DND-41 (cell line): Measurements from ENCODE around the gene ITPR3.

Experiments used
- ATAC-seq: fragments of 200-7000 bp; cut with Tn5 transposase; 3 replicates; pipeline ENCODE4 v1.9.1; 2021; ENCODE audit warnings: low read depth; ENCODE audit not compliant: insufficient read depth
- DNase-seq: peaks from one replicate; pipeline ENCODE4 v3.0.0-alpha.2; 2020
- H2AFZ ChIP-seq: 2 replicates; pipeline ENCODE4 v1.6.0; 2012; ENCODE audit warnings: low read depth, low read length
- H3K27ac ChIP-seq: 2 replicates; pipeline ENCODE4 v1.5.1; 2012; ENCODE audit warnings: low read length, inconsistent platforms
- H3K27me3 ChIP-seq: fragments of 200-600 bp; sonication (generic); 2 replicates; pipeline ENCODE4 v1.6.0; 2012; ENCODE audit warnings: low read length, mild to moderate bottlenecking, inconsistent platforms; ENCODE audit not compliant: insufficient read depth, poor library complexity
- H3K36me3 ChIP-seq: 2 replicates; pipeline ENCODE4 v1.5.1; 2012; ENCODE audit warnings: low read length, inconsistent platforms; ENCODE audit not compliant: insufficient read depth
- H3K4me1 ChIP-seq: 2 replicates; pipeline ENCODE4 v1.5.1; 2012; ENCODE audit warnings: mild to moderate bottlenecking, low read length; ENCODE audit not compliant: insufficient read depth
- H3K4me2 ChIP-seq: 2 replicates; pipeline ENCODE4 v1.6.0; 2012; ENCODE audit warnings: mild to moderate bottlenecking, moderate library complexity, low read length, inconsistent platforms; ENCODE audit not compliant: insufficient read depth
- H3K4me3 ChIP-seq, 2 experiments: fragments of 200-600 bp in 1 of 2; shearing (Covaris generic) in 1 of 2; 2 replicates each; pipeline ENCODE4 v1.5.1; 2012 to 2016; ENCODE audit warnings: inconsistent platforms in 2 of 2, low read length in 2 of 2, mild to moderate bottlenecking in 2 of 2, low read depth in 1 of 2, moderate library complexity in 1 of 2
- H3K79me2 ChIP-seq: 2 replicates; pipeline ENCODE4 v1.6.0; 2012; ENCODE audit warnings: low read length, inconsistent platforms; ENCODE audit not compliant: insufficient read depth
- H3K9ac ChIP-seq: 2 replicates; pipeline ENCODE4 v1.6.0; 2012; ENCODE audit warnings: low read depth, mild to moderate bottlenecking, inconsistent platforms, low read length, moderate library complexity
- H3K9me3 ChIP-seq: 2 replicates; pipeline ENCODE4 v1.5.1; 2012; ENCODE audit warnings: low read length, moderate library complexity, mild to moderate bottlenecking, inconsistent platforms; ENCODE audit not compliant: insufficient read depth, severe bottlenecking
- H4K20me1 ChIP-seq: 2 replicates; pipeline ENCODE4 v1.6.0; 2012; ENCODE audit warnings: low read length; ENCODE audit not compliant: insufficient read depth
- EZH2 ChIP-seq: IDR thresholded peaks from 3 replicates; pipeline ENCODE4 v1.6.1; 2012; ENCODE audit warnings: borderline replicate concordance, low read depth, mild to moderate bottlenecking, moderate library complexity, low read length, inconsistent platforms; ENCODE audit not compliant: severe bottlenecking
- TF ChIP-seq, protein P1 (sequence below): IDR thresholded peaks from 2 replicates; pipeline ENCODE4 v1.5.1; 2012; ENCODE audit warnings: borderline replicate concordance, low read length, moderate library complexity, mild to moderate bottlenecking; ENCODE audit not compliant: poor library complexity, severe bottlenecking; ENCODE audit errors: extremely low read depth

ITPR3 gene

DNA sequence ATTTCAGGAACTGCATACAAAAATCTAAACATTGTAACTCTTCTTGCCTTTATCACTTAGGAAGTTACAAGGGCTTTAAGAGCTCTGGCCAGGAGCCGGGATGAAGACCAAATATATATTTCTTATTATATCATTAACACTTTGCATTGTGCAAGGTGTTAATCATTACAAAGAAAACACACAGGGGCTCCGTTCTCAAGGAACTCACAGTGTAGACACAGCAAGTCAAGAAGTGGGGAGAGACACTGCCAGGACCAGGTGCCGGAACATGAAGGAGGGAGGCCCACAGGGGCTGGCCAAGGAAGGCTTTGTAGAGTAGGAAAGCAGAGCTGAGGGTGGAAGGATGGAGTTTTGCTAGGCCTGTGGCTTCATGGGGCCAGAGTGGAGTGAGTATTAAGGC, 17.4 kb downstream of the ITPR3 start:
- Histone ChIP-seq H3K36me3 (peaks cover 36% of the 10 kb centered on the region), H3K27ac (no peak overlapping the region), H2AFZ (no peak overlapping the region), H3K4me2 (no peak overlapping the region), H4K20me1 (peaks cover 48% of the 10 kb centered on the region), H3K9ac (no peak overlapping the region), H3K9me3 (no peaks in the 10 kb centered on the region), H3K4me3 (no peak overlapping the region), H3K79me2 (peaks cover 42% of the 10 kb centered on the region), H3K4me1 (peaks cover 10% of the 10 kb centered on the region), H3K27me3 (no peaks in the 10 kb centered on the region)
- DNase-seq (no peak), ATAC-seq (no peak)
- TF ChIP-seq EZH2: no peak
- TF ChIP-seq, protein P1, sequence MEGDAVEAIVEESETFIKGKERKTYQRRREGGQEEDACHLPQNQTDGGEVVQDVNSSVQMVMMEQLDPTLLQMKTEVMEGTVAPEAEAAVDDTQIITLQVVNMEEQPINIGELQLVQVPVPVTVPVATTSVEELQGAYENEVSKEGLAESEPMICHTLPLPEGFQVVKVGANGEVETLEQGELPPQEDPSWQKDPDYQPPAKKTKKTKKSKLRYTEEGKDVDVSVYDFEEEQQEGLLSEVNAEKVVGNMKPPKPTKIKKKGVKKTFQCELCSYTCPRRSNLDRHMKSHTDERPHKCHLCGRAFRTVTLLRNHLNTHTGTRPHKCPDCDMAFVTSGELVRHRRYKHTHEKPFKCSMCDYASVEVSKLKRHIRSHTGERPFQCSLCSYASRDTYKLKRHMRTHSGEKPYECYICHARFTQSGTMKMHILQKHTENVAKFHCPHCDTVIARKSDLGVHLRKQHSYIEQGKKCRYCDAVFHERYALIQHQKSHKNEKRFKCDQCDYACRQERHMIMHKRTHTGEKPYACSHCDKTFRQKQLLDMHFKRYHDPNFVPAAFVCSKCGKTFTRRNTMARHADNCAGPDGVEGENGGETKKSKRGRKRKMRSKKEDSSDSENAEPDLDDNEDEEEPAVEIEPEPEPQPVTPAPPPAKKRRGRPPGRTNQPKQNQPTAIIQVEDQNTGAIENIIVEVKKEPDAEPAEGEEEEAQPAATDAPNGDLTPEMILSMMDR: no peak

- peaks cover 39% of the 10 kb centered on the region for H3K36me3 ChIP-seq
Measured at GRCh38 chr6:33639559-33639958, 18.4 kb downstream of the ITPR3 start.

DNA sequence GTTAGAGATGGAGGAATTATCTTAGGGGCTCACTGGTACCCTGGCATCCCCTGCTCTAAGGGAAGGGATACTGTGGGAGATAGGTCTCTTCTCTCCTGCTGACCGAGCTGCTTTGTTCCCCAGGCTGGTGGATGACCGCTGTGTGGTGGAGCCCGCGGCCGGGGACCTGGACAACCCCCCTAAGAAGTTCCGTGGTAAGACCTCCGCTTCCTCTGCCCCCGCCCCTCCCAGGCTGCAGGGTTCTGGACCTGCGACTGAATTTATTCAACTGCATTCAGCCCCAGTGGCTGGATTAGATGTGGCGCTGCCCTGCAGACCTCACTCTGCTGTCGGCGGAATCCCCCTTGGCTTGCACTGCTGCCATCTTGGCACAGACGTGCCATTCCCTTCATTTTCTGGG, 19.2 kb downstream of the ITPR3 start:
- ATAC-seq: no peak
- H3K27ac ChIP-seq: no peak overlapping the region
- no peak for TF ChIP-seq EZH2
- TF ChIP-seq, protein P1: no peak
- no peaks in the 10 kb centered on the region for H3K4me1 ChIP-seq
- H3K36me3 ChIP-seq: peaks cover 40% of the 10 kb centered on the region
- no peaks in the 10 kb centered on the region for H3K27me3 ChIP-seq
- no peak overlapping the region for H3K4me2 ChIP-seq
- no peak for DNase-seq
- H3K79me2 ChIP-seq: peaks cover 25% of the 10 kb centered on the region
- no peak overlapping the region for H3K4me3 ChIP-seq
- H2AFZ ChIP-seq: no peak overlapping the region
- H3K9ac ChIP-seq: no peak overlapping the region
- H3K9me3 ChIP-seq: no peaks in the 10 kb centered on the region
- H4K20me1 ChIP-seq: peaks cover 34% of the 10 kb centered on the region

More at GRCh38 chr6:33639559-33639958, 18.4 kb downstream of the ITPR3 start:
- Histone ChIP-seq H3K27me3 (no peaks in the 10 kb centered on the region), H3K27ac (no peak overlapping the region), H3K4me1 (peaks cover 1% of the 10 kb centered on the region), H4K20me1 (peaks cover 42% of the 10 kb centered on the region), H3K79me2 (peaks cover 33% of the 10 kb centered on the region), H3K4me3 (no peak overlapping the region), H2AFZ (no peak overlapping the region), H3K9me3 (no peaks in the 10 kb centered on the region), H3K9ac (no peak overlapping the region), H3K4me2 (no peak overlapping the region)
- ATAC-seq: no peak
- TF ChIP-seq, protein P1: no peak
- no peak for TF ChIP-seq EZH2
- no peak for DNase-seq

DNA sequence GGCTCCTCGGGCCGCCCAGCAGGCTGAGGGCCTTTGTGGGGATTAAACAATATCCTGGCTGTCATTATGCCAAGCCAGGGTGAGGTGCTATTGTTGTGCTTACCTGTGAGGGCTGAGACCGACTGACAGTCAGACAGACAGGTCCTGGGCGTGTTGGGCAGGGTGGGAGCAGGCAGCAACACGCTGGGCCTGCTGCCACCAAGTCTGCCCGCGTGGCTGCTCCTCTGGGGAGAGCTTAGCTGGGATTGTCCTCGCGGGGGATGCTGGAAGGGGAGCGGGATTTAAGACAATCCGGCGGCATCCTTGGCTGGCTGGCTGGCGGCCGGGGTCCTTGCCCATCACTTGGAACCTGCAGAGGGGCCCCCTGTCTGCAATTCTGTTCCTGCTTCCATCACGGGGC, 20.0 kb downstream of the ITPR3 start:
- no peak overlapping the region for H3K27ac ChIP-seq
- H3K79me2 ChIP-seq: peaks cover 20% of the 10 kb centered on the region
- DNase-seq: no peak

More for the DNA sequence above, 20.0 kb downstream of the ITPR3 start:
- H3K27me3 ChIP-seq: no peaks in the 10 kb centered on the region
- no peak overlapping the region for H2AFZ ChIP-seq
- peaks cover 42% of the 10 kb centered on the region for H3K36me3 ChIP-seq
- H3K4me1 ChIP-seq: no peaks in the 10 kb centered on the region
- H3K4me2 ChIP-seq: no peak overlapping the region
- no peak for ATAC-seq
- TF ChIP-seq, protein P1: no peak
- no peak for TF ChIP-seq EZH2
- no peak overlapping the region for H3K4me3 ChIP-seq
- H3K9ac ChIP-seq: no peak overlapping the region
- no peaks in the 10 kb centered on the region for H3K9me3 ChIP-seq
- H4K20me1 ChIP-seq: peaks cover 30% of the 10 kb centered on the region
